Stimulated activated CD8-positive, alpha-beta memory T cell treated with anti-CD3 and anti-CD28 coated beads, Interleukin-15, amount 100 ng/mL, for 24 hours (primary cell): ENCODE data around the gene ATP10B.
"Not testable (repeated sequence)": the region's sequence is repeated elsewhere in the genome, so short reads cannot be mapped to it uniquely, and the experiment has no call there.

ENCODE experiments used
- DNase-seq: peaks from one replicate; pipeline ENCODE4 v3.0.0-alpha.2; 2020; ENCODE audit warnings: low read depth

Gene ATP10B

DNA sequence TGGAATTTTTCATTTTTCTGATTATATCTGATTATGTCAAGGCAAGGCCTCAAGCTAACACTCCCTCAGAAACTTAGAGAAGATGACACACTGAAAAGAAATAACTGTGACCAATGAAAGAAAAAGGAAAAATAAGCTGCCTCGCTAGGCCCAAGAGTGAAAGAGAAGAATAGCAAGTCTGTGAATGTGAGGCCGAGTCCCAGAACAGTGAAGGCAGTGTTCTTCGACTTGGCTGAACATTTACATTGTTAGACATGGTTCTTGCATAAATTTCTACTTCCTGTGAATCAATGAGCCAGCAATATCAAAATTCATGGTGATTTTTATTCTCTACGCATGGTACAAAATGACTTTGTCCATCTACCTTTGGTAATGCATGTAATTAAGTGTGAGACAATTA lies at the start of gene ATP10B:
TSS of gene ATP10B (minus strand) at position 163 of the 400 bp plus-strand sequence. CDS start 164,137 bp downstream, outside the sequence.
- no peak for DNase-seq

GRCh38 chr5:160901656-160902055 lies 49.6 kb upstream of the ATP10B start:
- no peak for DNase-seq

DNA sequence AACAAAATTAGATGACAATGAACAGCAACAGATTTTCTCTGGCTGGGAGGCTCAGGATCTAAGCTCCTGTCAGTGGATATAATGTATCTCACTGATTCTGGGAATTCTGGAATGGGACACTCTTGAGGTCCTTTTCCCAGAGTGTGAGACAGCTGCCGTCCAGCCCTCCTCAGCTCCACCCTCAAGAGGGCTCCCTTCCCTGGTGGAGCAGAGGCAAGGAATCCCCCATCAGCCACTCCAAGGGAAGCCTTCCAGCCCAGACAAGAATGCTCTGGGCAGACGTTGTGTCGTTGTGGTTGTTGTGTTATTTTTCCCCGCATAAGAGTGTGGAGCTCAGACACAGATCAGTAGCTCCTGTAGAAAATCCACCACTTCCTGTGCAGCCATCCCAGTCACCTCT lies 47.7 kb upstream of the ATP10B start:
- DNase-seq = no peak

GRCh38 chr5:160893180-160893964 lies 41.4 kb upstream of the ATP10B start:
- not testable (repeated sequence) for DNase-seq

- no peak for DNase-seq
Observed at GRCh38 chr5:160887780-160888179, 35.8 kb upstream of the ATP10B start.

DNA sequence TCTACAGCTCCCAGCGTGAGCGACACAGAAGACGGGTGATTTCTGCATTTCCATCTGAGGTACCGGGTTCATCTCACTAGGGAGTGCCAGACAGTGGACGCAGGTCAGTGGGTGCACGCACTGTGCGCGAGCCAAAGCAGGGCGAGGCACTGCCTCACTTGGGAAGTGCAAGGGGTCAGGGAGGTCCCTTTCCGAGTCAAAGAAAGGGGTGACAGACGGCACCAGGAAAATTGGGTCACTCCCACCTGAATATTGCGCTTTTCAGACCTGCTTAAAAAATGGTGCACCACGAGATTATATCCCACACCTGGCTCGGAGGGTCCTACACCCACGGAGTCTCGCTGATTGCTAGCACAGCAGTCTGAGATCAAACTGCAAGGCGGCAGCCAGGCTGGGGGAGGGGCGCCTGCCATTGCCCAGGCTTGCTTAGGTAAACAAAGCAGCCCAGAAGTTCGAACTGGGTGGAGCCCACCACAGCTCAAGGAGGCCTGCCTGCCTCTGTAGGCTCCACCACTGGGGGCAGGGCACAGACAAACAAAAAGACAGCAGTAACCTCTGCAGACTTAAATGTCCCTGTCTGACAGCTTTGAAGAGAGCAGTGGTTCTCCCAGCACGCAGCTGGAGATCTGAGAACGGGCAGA lies 21.7 kb upstream of the ATP10B start:
- not testable (repeated sequence) for DNase-seq

DNA sequence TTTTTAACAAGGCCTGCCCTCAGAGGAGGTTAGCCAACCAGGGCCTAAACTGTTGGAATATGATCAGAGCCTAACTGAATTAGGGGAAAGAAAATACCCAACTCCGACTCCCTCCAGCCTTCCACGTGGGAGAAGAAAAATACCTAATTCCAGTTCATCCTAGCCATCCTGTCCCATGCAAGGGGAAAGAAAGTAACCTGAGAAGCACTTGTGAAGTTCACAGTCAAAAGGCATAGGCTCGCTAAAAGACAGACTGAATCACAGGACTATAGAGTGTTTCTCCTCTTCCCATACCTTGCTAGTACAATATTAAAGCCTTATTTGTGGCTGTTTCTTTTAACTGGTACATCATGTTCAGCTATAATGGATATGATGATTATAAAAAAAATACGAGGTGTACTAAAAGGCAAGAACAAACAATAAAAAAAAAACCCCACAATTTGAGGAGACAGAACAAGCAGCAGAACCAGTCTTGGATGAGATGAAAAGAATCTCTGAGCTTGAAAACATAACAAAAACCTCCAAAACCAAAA lies 18.0 kb upstream of the ATP10B start:
- DNase-seq = no peak

- DNase-seq = no peak
Observed at GRCh38 chr5:160867976-160868375, 16.0 kb upstream of the ATP10B start.

- DNase-seq = no peak
Observed at GRCh38 chr5:160851451-160851850, 560 bp downstream of the ATP10B start.

GRCh38 chr5:160850421-160850820 lies 1.6 kb downstream of the ATP10B start:
- no peak for DNase-seq

GRCh38 chr5:160847526-160848085 lies 4.4 kb downstream of the ATP10B start:
- no peak for DNase-seq

GRCh38 chr5:160846642-160847041 lies 5.4 kb downstream of the ATP10B start:
- no peak for DNase-seq

DNA sequence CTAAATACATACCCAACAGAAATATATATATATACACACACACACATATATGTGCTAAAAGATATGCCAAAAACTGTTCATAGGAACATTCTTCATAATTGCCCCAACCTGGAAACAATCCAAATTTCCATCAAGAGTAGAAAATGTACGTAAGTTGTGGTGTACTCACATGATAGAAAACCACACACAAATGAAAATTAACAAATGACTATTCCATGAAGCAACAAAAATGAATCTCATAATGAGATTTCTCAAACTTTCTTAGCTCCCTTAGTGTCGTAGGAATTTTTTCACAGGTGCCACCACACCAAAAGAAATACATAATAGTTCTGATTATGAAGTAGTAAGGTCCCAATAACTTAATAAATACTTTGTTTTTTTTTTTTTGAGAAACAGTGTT lies 7.8 kb downstream of the ATP10B start:
- DNase-seq = no peak

- DNase-seq = no peak
Observed at GRCh38 chr5:160843240-160843639, 8.8 kb downstream of the ATP10B start.

- no peak for DNase-seq
Observed at GRCh38 chr5:160837749-160838593, 14.0 kb downstream of the ATP10B start.

DNA sequence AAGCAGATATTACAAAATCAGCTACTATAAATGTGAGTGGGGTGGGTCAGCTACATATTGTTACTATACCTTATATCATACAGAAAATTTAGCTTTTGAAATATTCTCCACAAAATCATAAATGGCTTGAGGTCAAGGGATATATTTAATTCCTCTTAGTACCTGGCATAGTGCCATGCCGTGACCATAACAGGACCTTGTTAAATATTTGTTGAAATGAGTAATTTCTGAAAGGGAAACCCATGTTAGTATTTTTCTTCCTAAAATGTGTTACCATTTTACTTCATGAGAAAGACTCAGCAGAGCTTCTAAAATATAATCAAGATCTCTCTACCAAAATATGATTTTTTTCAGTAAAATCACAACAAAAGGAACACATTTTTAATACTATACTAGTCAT lies 14.8 kb downstream of the ATP10B start:
- no peak for DNase-seq

GRCh38 chr5:160835818-160836528 lies 16.0 kb downstream of the ATP10B start:
- DNase-seq = no peak

DNA sequence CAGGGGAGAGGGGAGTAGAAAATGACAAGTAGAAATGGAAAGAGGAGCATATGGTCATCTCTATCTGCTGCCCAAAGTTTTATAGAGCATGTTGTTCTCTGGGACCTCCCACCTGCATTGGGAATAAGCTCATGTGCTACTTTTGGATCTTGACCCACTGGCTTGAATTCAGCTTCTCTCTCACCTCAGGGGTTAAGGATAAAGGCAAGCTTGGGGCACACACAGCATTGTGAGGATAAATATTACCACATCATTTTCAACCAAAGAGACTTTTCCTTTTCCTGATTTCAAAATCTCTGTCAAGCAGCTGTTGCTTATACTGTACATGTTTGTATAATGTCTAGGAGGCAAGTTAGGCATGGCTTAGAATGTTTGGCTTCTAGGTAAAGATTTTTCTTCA lies 16.6 kb downstream of the ATP10B start:
- no peak for DNase-seq

- DNase-seq = no peak
Observed at GRCh38 chr5:160833806-160834205, 18.2 kb downstream of the ATP10B start.

DNA sequence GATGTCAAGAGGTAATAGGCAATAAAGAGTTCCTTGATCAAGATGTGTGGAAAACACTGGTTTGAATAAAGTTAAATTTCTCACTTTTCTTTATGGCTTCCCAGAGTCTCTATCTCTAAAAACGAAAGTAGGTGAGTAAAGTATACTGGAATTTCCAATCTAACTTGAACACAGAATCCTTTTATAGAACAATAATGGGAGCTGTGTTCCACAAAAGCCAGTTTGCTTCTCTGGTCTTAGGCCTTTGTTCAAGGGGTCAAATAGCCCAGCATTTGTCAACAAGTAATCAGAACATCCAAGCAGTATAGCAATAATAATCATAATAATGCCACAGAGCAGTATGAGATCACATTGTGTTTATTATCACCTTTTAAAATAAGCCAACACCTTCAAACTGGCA lies 20.2 kb downstream of the ATP10B start:
- DNase-seq = no peak

DNA sequence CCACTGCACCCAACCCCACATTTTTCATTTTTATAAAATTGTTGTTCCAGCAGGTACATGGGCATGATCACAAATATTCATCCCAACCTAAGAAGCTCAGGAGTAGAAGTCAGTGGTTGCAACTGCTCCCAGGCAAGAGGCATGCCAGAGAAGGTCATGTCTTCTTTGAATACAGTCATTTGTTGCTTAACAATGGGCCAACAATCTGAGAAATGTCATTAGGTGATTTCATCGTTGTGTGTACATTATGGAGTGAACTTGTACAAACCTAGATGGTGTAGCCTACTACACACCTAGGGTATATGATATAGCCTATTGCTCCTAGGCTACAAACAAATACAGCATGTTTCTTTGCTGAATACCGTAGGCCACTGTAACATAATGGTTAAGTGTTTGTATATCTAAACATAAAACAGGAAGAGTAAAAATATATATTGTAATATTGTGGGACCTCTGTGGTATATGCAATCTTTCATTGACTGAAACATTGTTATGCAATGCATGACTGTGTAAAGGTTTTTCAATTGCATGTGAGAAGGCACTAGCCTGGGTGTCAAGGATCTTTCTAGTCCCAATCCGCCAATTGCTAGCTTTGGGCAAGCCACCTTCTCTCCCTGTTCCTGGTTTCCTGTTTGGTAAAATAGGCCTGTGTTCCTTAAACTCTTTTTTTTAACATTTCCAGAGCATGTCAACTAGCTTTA lies 27.6 kb downstream of the ATP10B start:
- DNase-seq = no peak
